ENCODE measurements around the gene ALOX15. TPM values are rescaled to one million over a fixed set of nuclear protein-coding genes. Genes with fewer than 3 reads are reported as not detected.

ALOX15 gene
- total RNA-seq, 2 experiments from 2014 or later, result not detected

Other genes with a start within 250 kb of the ALOX15 start
- 10 to 100 TPM; 26.8 to 29.1 TPM for gene SPNS3, start 207.7 kb downstream of the ALOX15 start, total RNA-seq
- gene SPNS2, start 142.8 kb downstream of the ALOX15 start, total RNA-seq, result 1 to 10 TPM; 4.0 to 4.2 TPM
- 10 to 100 TPM; 70.7 to 76.7 TPM for gene MYBBP1A, start 86.3 kb downstream of the ALOX15 start, total RNA-seq
- not detected for gene GGT6, start 81.1 kb downstream of the ALOX15 start, total RNA-seq
- gene SMTNL2, start 57.1 kb downstream of the ALOX15 start, total RNA-seq, result not detected
- 10 to 100 TPM; 69.2 to 76.1 TPM for gene PELP1, start 62.5 kb upstream of the ALOX15 start, total RNA-seq
- 100 to 1,000 TPM; 302 to 316 TPM for gene ARRB2, start 69.0 kb upstream of the ALOX15 start, total RNA-seq
- 10 to 100 TPM; 23.0 to 27.2 TPM for gene MED11, start 89.8 kb upstream of the ALOX15 start, total RNA-seq
- gene ZMYND15, start 98.2 kb upstream of the ALOX15 start, total RNA-seq, result not detected
- under 1 TPM; 0.50 to 0.89 TPM for gene CXCL16, start 98.2 kb upstream of the ALOX15 start, total RNA-seq
- gene TM4SF5, start 130.2 kb upstream of the ALOX15 start, total RNA-seq, result not detected
- gene VMO1, start 144.7 kb upstream of the ALOX15 start, total RNA-seq, result not detected
- gene GLTPD2, start 147.3 kb upstream of the ALOX15 start, total RNA-seq, result not detected
- gene PSMB6, start 154.5 kb upstream of the ALOX15 start, total RNA-seq, result 100 to 1,000 TPM; 107 to 119 TPM
- gene PLD2, start 165.5 kb upstream of the ALOX15 start, total RNA-seq, result 10 to 100 TPM; 11.6 to 20.0 TPM
- 10 to 100 TPM; 68.1 to 73.2 TPM for gene MINK1, start 191.7 kb upstream of the ALOX15 start, total RNA-seq

All from activated CD8-positive, alpha-beta T cell treated with anti-CD3 and anti-CD28 coated beads, Interleukin-2, amount 10 ng/mL, durations not matched to agents 7 days and 5 days (primary cell).